PC-9 (cell line): ENCODE results near the gene EPS8L2. TPM values are rescaled to one million over a fixed set of nuclear protein-coding genes. Genes with fewer than 3 reads are reported as not detected.

Experiments
- BruUV-seq: library from RNA; stranded (reverse); fragments of 400-500 nt; replicated peaks from 2 replicates; lab custom pipeline; 2021; lab: Mats Ljungman, UMichigan
- CTCF ChIA-PET: fragments of 300-600 bp; sonication (Branson Sonifier 250); formaldehyde crosslinking; loops from one replicate; lab custom pipeline; 2022; ENCODE audit warnings: antibody characterized with exemption; lab: Charles Lee
- POLR2A ChIA-PET: fragments of 300-600 bp; sonication (Branson Sonifier 250); formaldehyde crosslinking; loops from one replicate; lab custom pipeline; 2022; ENCODE audit warnings: antibody characterized with exemption; ENCODE audit not compliant: unreplicated experiment; lab: Charles Lee
- DNase-seq, 2 experiments: peaks; one replicate each; pipeline versions ENCODE4 v3.0.0 to v3.0.0-alpha.2; 2015 to 2022; ENCODE audit warnings: mixed read lengths in 1 of 2
- H2AFZ ChIP-seq: fragments of 200-600 bp; sonication (generic); 2 replicates; pipeline ENCODE4 v1.8.1; 2017; ENCODE audit warnings: antibody characterized with exemption
- H3F3A ChIP-seq: fragments of 200-600 bp; sonication (generic); 2 replicates; pipeline ENCODE4 v1.8.1; 2017; ENCODE audit warnings: antibody characterized with exemption, mild to moderate bottlenecking, low read depth; ENCODE audit not compliant: insufficient read depth
- H3K27ac ChIP-seq: fragments of 200-600 bp; sonication (generic); 2 replicates; pipeline ENCODE4 v1.6.1; 2016; ENCODE audit warnings: mixed run types
- H3K27me3 ChIP-seq: fragments of 200-600 bp; sonication (generic); 2 replicates; pipeline ENCODE4 v1.6.1; 2016; ENCODE audit warnings: low read depth, mixed run types; ENCODE audit not compliant: insufficient read depth
- H3K36me3 ChIP-seq: fragments of 200-600 bp; sonication (generic); 2 replicates; pipeline ENCODE4 v1.6.1; 2016; ENCODE audit warnings: low read depth, mixed run types
- H3K4me1 ChIP-seq: fragments of 200-600 bp; sonication (generic); replicated peaks from 2 replicates; pipeline ENCODE4 v1.6.1; 2016; ENCODE audit warnings: mixed run types; ENCODE audit not compliant: insufficient read depth
- H3K4me2 ChIP-seq: fragments of 200-600 bp; sonication (generic); 2 replicates; pipeline ENCODE4 v1.6.1; 2017; ENCODE audit warnings: mixed run types
- H3K4me3 ChIP-seq: fragments of 200-600 bp; sonication (generic); 2 replicates; pipeline ENCODE4 v1.6.1; 2016; ENCODE audit warnings: mixed run types
- H3K79me2 ChIP-seq: fragments of 200-600 bp; sonication (generic); 2 replicates; pipeline ENCODE4 v1.6.1; 2017; ENCODE audit warnings: low read depth, mixed run types
- H3K9me2 ChIP-seq: fragments of 200-600 bp; sonication (generic); 2 replicates; pipeline ENCODE4 v1.8.1; 2017; ENCODE audit warnings: mild to moderate bottlenecking; ENCODE audit not compliant: insufficient read depth
- H3K9me3 ChIP-seq: fragments of 200-600 bp; sonication (generic); 2 replicates; pipeline ENCODE4 v1.8.1; 2016; ENCODE audit warnings: low read depth; ENCODE audit not compliant: insufficient read depth
- H4K20me1 ChIP-seq: fragments of 200-600 bp; sonication (generic); 2 replicates; pipeline ENCODE4 v1.8.1; 2017; ENCODE audit not compliant: insufficient read depth
- EZH2 ChIP-seq: fragments of 200-600 bp; sonication (generic); IDR thresholded peaks from 2 replicates; pipeline ENCODE4 v1.8.0; 2017; ENCODE audit warnings: antibody characterized with exemption, low read depth
- intact Hi-C: fragments of 100-400 bp; cut with micrococcal nuclease; formaldehyde crosslinking; loops from one replicate; pipeline ENCODE4 v1.10.0; 2022; ENCODE audit not compliant: unreplicated experiment
- total RNA-seq: library from RNA; stranded (reverse); gene quantifications from 2 replicates; pipeline ENCODE4 v1.2.3, GENCODE V29; 2021
- TF ChIP-seq, protein P1 (sequence below): fragments of 200-600 bp; sonication (generic); conservative IDR thresholded peaks from 2 replicates; pipeline ENCODE4 v1.6.1; 2017; ENCODE audit warnings: mixed run types, antibody characterized with exemption, mild to moderate bottlenecking, moderate library complexity

The EPS8L2 gene
- total RNA-seq, 1 experiment from 2014 or later, result 229 TPM

DNA sequence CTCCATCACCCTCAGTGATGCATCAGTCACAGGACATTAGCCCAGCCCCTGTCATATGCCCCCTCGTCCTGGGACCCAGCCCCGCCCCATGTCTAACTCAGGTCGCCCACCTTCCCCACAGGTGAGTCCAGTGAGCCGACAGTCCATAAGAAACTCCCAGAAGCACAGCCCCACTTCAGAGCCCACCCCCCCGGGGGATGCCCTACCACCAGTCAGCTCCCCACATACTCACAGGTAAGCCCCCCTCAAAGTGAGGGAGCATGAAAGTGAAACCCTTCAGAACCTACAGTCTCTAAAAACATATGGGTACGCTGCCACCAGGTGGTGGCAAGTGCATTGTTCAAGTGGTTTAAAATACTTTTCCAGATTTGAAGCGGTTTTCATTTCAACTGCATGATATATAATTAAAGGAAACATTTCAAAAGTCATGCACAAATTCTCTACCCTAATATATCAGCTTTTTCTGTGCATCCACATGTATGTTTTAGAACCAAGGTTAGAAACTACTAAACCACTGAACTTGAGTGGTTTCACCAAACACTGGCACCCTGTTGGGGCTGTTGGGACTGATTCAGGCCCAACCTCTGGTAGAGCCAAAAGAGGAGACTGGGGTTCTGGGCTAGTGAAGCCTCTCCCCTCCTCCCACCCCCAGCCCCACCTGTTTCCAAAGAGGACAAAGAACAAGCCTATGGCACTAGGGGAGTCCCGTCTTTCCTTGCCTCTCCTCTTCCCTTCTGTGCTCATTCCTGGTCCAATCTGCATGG, 17.3 kb downstream of the EPS8L2 start:
- ChIA-PET CTCF (no interaction called here), POLR2A (no interaction called here)
- BruUV-seq, result no TSS peak
- H3K9me2 ChIP-seq, result no peaks in the 10 kb centered on the region
- no peak overlapping the region for H3K4me2 ChIP-seq
- peaks cover 14% of the 10 kb centered on the region for H3K4me1 ChIP-seq
- no peaks in the 10 kb centered on the region for H3K36me3 ChIP-seq
- TF ChIP-seq, protein P1, sequence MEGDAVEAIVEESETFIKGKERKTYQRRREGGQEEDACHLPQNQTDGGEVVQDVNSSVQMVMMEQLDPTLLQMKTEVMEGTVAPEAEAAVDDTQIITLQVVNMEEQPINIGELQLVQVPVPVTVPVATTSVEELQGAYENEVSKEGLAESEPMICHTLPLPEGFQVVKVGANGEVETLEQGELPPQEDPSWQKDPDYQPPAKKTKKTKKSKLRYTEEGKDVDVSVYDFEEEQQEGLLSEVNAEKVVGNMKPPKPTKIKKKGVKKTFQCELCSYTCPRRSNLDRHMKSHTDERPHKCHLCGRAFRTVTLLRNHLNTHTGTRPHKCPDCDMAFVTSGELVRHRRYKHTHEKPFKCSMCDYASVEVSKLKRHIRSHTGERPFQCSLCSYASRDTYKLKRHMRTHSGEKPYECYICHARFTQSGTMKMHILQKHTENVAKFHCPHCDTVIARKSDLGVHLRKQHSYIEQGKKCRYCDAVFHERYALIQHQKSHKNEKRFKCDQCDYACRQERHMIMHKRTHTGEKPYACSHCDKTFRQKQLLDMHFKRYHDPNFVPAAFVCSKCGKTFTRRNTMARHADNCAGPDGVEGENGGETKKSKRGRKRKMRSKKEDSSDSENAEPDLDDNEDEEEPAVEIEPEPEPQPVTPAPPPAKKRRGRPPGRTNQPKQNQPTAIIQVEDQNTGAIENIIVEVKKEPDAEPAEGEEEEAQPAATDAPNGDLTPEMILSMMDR, result peak; percentile 68
- TF ChIP-seq EZH2, result no peak
- H3K79me2 ChIP-seq, result 0 out of 2 replicates have a peak, but pooled peaks cover 4% of the 10 kb centered on the region
- H3F3A ChIP-seq, result peaks cover 13% of the 10 kb centered on the region
- H3K27me3 ChIP-seq, result no peaks in the 10 kb centered on the region
- H2AFZ ChIP-seq, result no peak overlapping the region
- H3K4me3 ChIP-seq, result no peak overlapping the region
- intact Hi-C loops, result loop anchor here (10.0 kb wide), 1 partner anchor 159 kb away; the partner anchor contains the start of genes LMNTD2 and RASSF7
- no peak overlapping the region for H3K27ac ChIP-seq
- no peaks in the 10 kb centered on the region for H3K9me3 ChIP-seq
- no peak for DNase-seq
- H4K20me1 ChIP-seq, result no peaks in the 10 kb centered on the region

DNA sequence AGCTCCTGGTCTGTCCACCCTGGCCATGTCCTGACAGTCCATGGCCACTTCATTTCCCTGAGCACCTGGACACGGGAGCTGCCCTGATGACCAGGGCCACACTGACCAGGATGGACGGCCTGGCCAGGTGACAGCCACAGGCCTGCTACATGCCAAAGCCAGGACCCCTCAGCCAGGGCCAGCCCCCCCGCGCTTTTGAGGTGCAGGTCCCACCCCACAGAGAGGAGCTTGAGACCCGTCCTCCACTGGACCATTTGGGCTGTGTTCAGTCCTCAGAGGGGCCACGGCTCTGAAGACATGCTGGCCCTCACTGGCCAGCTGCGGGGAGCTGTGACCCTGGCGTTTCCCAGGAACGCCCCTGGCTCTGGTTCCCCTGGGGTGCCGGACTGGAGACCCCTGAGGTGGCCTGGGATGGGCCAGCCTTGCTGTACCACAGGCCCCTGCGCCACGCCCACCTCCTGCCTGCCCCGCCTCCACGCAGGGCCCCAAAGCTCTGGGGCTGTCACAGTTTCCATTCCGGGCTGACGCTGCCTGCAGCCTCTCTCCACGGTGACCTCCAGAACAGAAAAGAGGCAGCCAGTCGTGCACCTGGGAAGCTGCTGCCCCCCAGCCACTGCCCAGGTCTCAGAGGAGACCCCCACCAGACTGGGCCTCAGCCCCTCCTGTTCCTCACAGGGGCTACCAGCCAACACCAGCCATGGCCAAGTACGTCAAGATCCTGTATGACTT, 18.2 kb downstream of the EPS8L2 start:
- no peaks in the 10 kb centered on the region for H3K27me3 ChIP-seq
- no peak for DNase-seq
- no peak overlapping the region for H3K4me3 ChIP-seq
- intact Hi-C loops, result loop anchor here (10.0 kb wide), 1 partner anchor 159 kb away; the partner anchor contains the start of genes LMNTD2 and RASSF7
- no peaks in the 10 kb centered on the region for H3K9me3 ChIP-seq
- H3K79me2 ChIP-seq, result 0 out of 2 replicates have a peak, but pooled peaks cover 4% of the 10 kb centered on the region
- H2AFZ ChIP-seq, result no peak overlapping the region
- H3K36me3 ChIP-seq, result no peaks in the 10 kb centered on the region
- H3K9me2 ChIP-seq, result no peaks in the 10 kb centered on the region
- H3F3A ChIP-seq, result peaks cover 16% of the 10 kb centered on the region
- H3K4me2 ChIP-seq, result no peak overlapping the region
- peaks cover 24% of the 10 kb centered on the region for H3K4me1 ChIP-seq
- H3K27ac ChIP-seq, result no peak overlapping the region
- no TSS peak for BruUV-seq
- POLR2A ChIA-PET, result no interaction called here
- CTCF ChIA-PET, result no interaction called here
- H4K20me1 ChIP-seq, result no peaks in the 10 kb centered on the region
- TF ChIP-seq, protein P1, result no peak
- TF ChIP-seq EZH2, result no peak

DNA sequence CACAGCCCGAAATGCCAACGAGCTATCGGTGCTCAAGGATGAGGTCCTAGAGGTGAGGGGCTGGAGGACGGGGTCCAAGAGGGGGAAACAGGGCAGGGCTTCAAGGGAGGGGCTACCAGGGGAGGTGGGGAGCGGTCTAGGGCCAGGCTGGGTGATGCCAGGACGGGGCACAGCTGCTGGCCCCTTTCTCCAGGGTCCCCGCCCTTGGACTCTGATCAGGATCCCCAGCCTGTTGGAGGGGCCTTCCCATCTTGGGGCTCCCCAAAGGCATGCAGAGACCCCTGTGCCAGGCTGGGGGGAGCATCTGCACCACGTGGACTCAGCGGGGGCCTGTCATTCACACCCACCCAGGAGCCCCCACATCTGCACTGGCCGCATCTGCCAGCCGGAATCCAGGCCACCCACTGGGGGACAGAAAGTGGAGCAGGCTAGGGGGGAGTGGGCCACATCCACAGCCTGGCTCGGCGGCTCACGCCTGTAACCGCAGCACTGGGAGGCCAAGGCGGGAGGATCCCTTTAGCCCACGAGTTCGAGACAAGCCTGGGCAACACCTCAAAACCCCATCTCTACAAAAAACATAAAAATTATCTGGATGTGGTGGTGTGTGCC, 18.9 kb downstream of the EPS8L2 start:
- BruUV-seq, result no TSS peak
- H3K9me3 ChIP-seq, result no peaks in the 10 kb centered on the region
- ChIA-PET CTCF (no interaction called here), POLR2A (no interaction called here)
- 0 out of 2 replicates have a peak, but pooled peaks cover 4% of the 10 kb centered on the region for H3K79me2 ChIP-seq
- H3K4me3 ChIP-seq, result no peak overlapping the region
- H2AFZ ChIP-seq, result no peak overlapping the region
- H3F3A ChIP-seq, result peaks cover 16% of the 10 kb centered on the region
- H3K27ac ChIP-seq, result no peak overlapping the region
- peaks cover 30% of the 10 kb centered on the region for H3K4me1 ChIP-seq
- no peaks in the 10 kb centered on the region for H3K27me3 ChIP-seq
- TF ChIP-seq EZH2, result no peak
- H3K36me3 ChIP-seq, result no peaks in the 10 kb centered on the region
- H3K9me2 ChIP-seq, result no peaks in the 10 kb centered on the region
- DNase-seq, result no peak
- no peaks in the 10 kb centered on the region for H4K20me1 ChIP-seq
- peak overlapping the region; percentile 90; the same call in 1 of the 2 replicates for H3K4me2 ChIP-seq
- intact Hi-C loops, result loop anchor here (10.0 kb wide), 1 partner anchor 160 kb away; the partner anchor contains the start of genes LMNTD2 and RASSF7
